Calu3 (cell line): ENCODE data around the gene OPCML. TPM values are rescaled to one million over a fixed set of nuclear protein-coding genes. Genes with fewer than 3 reads are reported as not detected.

Experiments
- BruUV-seq: library from RNA; stranded (reverse); fragments of 400-500 nt; replicated peaks from 2 replicates; lab custom pipeline; 2021; lab: Mats Ljungman, UMichigan
- CTCF ChIA-PET: fragments of 300-600 bp; sonication (Branson Sonifier 250); formaldehyde crosslinking; loops from one replicate; lab custom pipeline; 2022; ENCODE audit warnings: antibody characterized with exemption; lab: Charles Lee
- DNase-seq: peaks from one replicate; pipeline ENCODE4 v3.0.0; 2022
- H3K27ac Mint-ChIP-seq: one replicate; pipeline ENCODE4 v1.8.0; 2022; ENCODE audit warnings: mixed read lengths; ENCODE audit not compliant: unreplicated experiment
- H3K27me3 Mint-ChIP-seq: one replicate; pipeline ENCODE4 v1.8.0; 2022; ENCODE audit warnings: mixed read lengths; ENCODE audit not compliant: unreplicated experiment
- H3K36me3 Mint-ChIP-seq: one replicate; pipeline ENCODE4 v1.8.0; 2022; ENCODE audit warnings: mild to moderate bottlenecking, moderate library complexity, mixed read lengths; ENCODE audit not compliant: insufficient read depth, unreplicated experiment
- H3K4me1 Mint-ChIP-seq: one replicate; pipeline ENCODE4 v1.8.0; 2022; ENCODE audit warnings: mild to moderate bottlenecking, low read depth, mixed read lengths; ENCODE audit not compliant: unreplicated experiment
- H3K4me3 Mint-ChIP-seq: one replicate; pipeline ENCODE4 v1.8.0; 2022; ENCODE audit warnings: mild to moderate bottlenecking, low read depth, moderate library complexity, mixed read lengths; ENCODE audit not compliant: unreplicated experiment
- H3K9me3 Mint-ChIP-seq: one replicate; pipeline ENCODE4 v1.8.0; 2022; ENCODE audit warnings: low read depth, mixed read lengths; ENCODE audit not compliant: unreplicated experiment
- intact Hi-C: fragments of 100-400 bp; cut with micrococcal nuclease; formaldehyde crosslinking; loops from one replicate; pipeline ENCODE4 v1.10.0; 2022; ENCODE audit not compliant: unreplicated experiment
- total RNA-seq: library from RNA; stranded (reverse); gene quantifications from 2 replicates; pipeline ENCODE4 v1.2.3, GENCODE V29; 2022
- TF ChIP-seq, protein P1 (sequence below): fragments of 200-600 bp; IDR thresholded peaks from one replicate; pipeline ENCODE4 v1.8.0; 2022; ENCODE audit warnings: antibody characterized with exemption; ENCODE audit not compliant: unreplicated experiment

The OPCML gene
- total RNA-seq, 1 experiment from 2014 or later = not detected

DNA sequence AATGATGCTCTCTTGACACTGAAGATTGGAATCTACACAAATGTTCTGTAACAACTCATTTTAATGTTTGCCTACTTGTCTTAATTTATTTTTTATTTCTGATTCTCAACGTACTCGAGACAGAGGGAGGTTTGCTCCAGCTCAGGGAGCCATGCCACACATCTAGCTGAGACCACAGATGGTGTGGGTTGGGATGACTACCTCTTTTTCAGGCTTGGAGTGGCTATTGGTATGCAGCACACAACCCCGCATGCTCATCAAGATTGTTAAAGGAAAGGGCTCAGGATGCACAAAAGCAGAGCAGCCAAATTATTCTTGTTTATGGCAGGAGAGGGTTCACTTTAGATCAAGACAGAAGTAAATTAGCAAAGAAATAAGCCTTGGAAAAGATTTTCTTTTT is 424.5 kb downstream of the OPCML start:
- Mint-ChIP-seq H3K9me3 (peaks cover 26% of the 10 kb centered on the region), H3K36me3 (no peaks in the 10 kb centered on the region), H3K27me3 (no peaks in the 10 kb centered on the region), H3K4me1 (no peaks in the 10 kb centered on the region), H3K27ac (no peak overlapping the region), H3K4me3 (no peak overlapping the region)
- no peak for DNase-seq
- intact Hi-C loops = no loop called here
- TF ChIP-seq, protein P1, sequence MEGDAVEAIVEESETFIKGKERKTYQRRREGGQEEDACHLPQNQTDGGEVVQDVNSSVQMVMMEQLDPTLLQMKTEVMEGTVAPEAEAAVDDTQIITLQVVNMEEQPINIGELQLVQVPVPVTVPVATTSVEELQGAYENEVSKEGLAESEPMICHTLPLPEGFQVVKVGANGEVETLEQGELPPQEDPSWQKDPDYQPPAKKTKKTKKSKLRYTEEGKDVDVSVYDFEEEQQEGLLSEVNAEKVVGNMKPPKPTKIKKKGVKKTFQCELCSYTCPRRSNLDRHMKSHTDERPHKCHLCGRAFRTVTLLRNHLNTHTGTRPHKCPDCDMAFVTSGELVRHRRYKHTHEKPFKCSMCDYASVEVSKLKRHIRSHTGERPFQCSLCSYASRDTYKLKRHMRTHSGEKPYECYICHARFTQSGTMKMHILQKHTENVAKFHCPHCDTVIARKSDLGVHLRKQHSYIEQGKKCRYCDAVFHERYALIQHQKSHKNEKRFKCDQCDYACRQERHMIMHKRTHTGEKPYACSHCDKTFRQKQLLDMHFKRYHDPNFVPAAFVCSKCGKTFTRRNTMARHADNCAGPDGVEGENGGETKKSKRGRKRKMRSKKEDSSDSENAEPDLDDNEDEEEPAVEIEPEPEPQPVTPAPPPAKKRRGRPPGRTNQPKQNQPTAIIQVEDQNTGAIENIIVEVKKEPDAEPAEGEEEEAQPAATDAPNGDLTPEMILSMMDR = no peak
- CTCF ChIA-PET = no interaction called here
- BruUV-seq = no TSS peak

GRCh38 chr11:133107136-133107535 is 425.2 kb downstream of the OPCML start:
- Mint-ChIP-seq H3K9me3 (peaks cover 26% of the 10 kb centered on the region), H3K4me3 (no peak overlapping the region), H3K4me1 (no peaks in the 10 kb centered on the region), H3K27ac (no peak overlapping the region), H3K27me3 (no peaks in the 10 kb centered on the region), H3K36me3 (no peaks in the 10 kb centered on the region)
- CTCF ChIA-PET = no interaction called here
- no TSS peak for BruUV-seq
- DNase-seq = no peak
- TF ChIP-seq, protein P1 = no peak
- intact Hi-C loops = no loop called here

GRCh38 chr11:133106417-133106816 is 425.9 kb downstream of the OPCML start:
- H3K36me3 Mint-ChIP-seq = no peaks in the 10 kb centered on the region
- H3K9me3 Mint-ChIP-seq = peaks cover 29% of the 10 kb centered on the region
- no peaks in the 10 kb centered on the region for H3K4me1 Mint-ChIP-seq
- no peak overlapping the region for H3K4me3 Mint-ChIP-seq
- intact Hi-C loops = no loop called here
- no peak for DNase-seq
- CTCF ChIA-PET = no interaction called here
- H3K27ac Mint-ChIP-seq = no peak overlapping the region
- no TSS peak for BruUV-seq
- TF ChIP-seq, protein P1 = no peak
- no peaks in the 10 kb centered on the region for H3K27me3 Mint-ChIP-seq

- CTCF ChIA-PET = no interaction called here
- TF ChIP-seq, protein P1 = no peak
Measured at GRCh38 chr11:133104009-133104744, 428.1 kb downstream of the OPCML start.

More at GRCh38 chr11:133104009-133104744, 428.1 kb downstream of the OPCML start:
- no peak overlapping the region for H3K27ac Mint-ChIP-seq
- H3K36me3 Mint-ChIP-seq = no peaks in the 10 kb centered on the region
- H3K4me3 Mint-ChIP-seq = no peak overlapping the region
- DNase-seq = no peak
- H3K27me3 Mint-ChIP-seq = no peaks in the 10 kb centered on the region
- H3K9me3 Mint-ChIP-seq = peaks cover 25% of the 10 kb centered on the region
- intact Hi-C loops = no loop called here
- no peaks in the 10 kb centered on the region for H3K4me1 Mint-ChIP-seq
- no TSS peak for BruUV-seq
